Posterior cingulate gyrus (tissue), 11 donors: ENCODE data around the gene CRYBB2.
"Not testable (repeated sequence)": the region's sequence is repeated elsewhere in the genome, so short reads cannot be mapped to it uniquely, and the experiment has no call there.

Experiments used
- DNase-seq, 10 donors: peaks; one replicate each; pipeline versions ENCODE4 v3.0.0 to v3.0.0-alpha.2; 2020 to 2021; ENCODE audit warnings: mixed read lengths in 3 of 10
- intact Hi-C: fragments of 100-400 bp; cut with DNase I; formaldehyde crosslinking; loops from one replicate; pipeline ENCODE4 v1.15.1; 2023

Gene CRYBB2, protein sequence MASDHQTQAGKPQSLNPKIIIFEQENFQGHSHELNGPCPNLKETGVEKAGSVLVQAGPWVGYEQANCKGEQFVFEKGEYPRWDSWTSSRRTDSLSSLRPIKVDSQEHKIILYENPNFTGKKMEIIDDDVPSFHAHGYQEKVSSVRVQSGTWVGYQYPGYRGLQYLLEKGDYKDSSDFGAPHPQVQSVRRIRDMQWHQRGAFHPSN

DNA sequence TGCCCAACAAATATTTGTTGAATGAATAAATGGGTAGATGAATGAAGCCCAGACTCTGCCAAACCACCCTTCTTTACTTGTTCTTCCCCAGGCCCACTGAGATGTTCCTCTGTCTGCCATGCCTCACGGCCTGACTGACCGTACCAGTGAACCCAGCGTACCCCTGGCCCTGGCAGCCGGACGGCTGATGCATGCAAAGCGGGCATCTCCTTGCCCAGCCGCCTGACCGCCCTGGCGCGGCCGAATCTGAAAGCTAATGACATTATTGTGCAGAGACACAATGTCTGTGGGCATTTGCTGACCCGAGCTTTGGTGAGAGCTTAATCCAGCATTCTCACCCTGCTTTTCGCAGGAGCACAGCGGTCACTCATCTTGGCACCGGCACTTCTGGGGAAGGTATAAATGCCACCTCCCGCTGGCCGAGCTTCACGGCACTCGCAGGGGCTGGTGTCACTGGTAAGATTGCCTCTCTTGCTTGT is at the start of gene CRYBB2:
TSS of gene CRYBB2 (plus strand) at position 429 of the 479 bp plus-strand sequence. CDS start 1,791 bp downstream, outside the sequence.
- peak in 2 of 10 donors; percentile 11 to 82 for DNase-seq
- intact Hi-C loops = no loop called here

DNA sequence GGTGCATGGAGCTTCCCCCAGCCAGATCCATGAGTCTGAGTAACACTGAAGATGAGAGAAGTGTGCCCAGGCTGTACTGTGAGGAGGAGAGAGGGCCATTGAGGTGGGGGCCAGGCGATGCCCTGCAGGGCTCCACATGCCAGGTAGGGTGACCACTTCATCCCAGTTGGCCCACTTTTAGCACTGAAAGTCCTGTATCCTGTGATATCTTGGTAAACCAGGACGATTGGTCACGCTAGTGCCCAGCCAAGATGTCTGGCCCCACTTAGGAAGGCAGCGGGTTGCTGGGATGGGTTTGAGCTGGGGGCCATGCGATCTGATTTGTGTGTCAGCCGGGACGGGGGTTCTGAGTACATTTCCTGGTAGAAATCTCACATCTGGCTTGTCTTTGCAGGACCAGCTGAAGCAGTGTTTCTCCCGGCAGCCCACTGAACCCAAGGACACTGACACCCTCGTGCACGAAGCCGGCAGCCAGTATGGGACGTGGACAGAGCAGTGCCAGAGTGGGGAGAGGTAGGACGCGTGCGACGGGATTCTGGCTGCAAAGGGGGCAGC is 48.9 kb upstream of the CRYBB2 start:
- DNase-seq = no peak
- intact Hi-C loops = no loop called here

DNA sequence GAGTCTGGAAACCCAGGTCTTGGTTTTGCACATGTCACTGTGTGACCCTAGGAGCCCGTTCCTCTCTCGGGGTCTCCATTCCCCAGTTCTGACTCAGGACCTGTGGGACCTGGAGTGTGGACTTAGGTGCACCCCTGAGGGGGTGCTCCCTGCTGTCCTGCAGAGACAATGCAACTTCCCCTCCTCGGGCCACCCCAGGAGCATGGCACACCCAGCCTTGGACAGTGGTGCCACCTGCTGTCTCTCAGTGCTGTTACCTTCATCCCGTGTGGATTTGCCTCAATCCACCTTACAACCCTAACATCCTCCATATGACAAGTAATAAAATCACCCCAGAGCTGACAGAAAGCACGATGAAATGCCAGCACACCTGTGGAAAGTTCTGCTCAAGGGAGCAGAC is 47.3 kb upstream of the CRYBB2 start:
- DNase-seq = peak in 1 of 10 donors; percentile 76

DNA sequence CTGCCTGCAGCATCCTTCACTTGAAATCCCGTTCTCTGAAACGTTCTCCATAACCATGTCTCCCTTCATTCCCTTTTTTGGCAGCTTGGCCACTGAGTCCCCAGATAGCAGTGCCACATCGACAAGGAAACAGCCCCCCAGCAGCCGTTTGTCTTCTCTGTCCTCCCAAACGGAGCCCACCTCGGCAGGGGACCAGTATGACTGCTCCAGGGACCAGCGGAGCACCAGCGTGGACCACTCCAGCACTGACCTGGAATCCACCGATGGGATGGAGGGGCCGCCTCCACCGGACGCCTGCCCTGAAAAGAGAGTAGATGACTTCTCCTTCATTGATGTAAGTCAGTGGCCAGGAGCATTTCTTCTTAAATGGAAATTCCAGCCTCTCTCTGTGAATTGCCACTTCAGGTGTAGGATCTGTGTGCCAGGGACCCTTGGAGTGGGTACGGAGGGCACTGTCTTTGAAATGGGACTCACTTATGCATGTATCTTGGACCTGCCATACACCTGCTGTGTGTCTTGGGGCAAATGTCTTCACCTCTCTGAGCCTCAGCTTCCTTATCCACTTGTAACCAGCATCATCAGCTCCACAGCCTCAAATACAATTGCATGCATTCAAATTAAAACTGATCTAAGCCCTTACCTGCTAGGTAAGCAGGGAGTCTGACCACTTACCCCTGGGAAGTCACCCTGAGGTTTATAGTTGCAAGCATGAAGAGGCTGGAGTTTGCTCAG is 45.1 kb upstream of the CRYBB2 start:
- intact Hi-C loops = no loop called here
- DNase-seq = peak in 1 of 10 donors; percentile 59

More for the DNA sequence above, 47.3 kb upstream of the CRYBB2 start:
- intact Hi-C loops = no loop called here

DNA sequence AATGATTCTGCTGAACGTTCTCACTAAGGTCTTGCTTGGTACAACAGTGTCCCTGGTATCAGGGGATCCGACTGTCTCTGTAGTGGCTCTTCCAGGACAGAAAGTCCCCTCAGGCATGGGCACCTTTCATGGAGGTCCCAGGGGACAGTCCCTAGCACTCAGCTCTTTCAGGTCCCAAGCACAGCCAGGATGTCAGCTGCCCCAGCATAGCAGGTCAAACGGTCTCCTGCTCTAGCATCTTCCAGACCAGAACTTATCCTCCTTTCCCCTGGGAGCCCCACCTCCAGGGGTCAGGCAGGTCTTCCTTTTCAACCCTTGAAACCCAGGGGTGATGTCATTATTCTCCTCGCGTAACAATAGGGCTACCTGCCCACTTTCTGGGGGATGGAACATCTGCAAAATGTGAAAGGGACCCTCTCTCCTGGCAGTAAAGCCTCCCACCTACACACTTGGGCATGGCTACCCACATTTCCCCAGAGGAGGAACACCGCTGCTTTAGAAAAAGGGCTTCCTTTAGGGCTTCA is 44.5 kb upstream of the CRYBB2 start:
- intact Hi-C loops = no loop called here
- DNase-seq = peak in 1 of 10 donors; percentile 72

DNA sequence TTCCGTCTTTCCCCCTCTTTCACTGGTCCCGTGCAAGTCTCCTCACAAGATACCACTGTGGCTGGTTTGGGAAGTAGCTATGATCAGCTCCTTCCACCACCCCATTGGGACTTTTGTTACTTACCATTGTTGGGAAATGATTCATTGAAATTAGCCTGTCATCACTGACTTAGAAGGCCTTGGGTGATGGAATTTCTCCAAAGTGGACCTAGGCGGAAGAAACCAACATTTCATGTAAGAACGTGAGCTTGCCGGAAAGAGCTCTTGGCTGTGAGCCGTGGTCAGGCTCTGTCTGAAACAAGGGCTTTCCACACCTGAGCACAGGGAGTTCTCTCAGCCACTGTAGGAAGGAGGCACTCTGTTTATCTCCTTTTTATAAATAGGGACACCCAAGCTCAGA is 43.3 kb upstream of the CRYBB2 start:
- no peak for DNase-seq
- intact Hi-C loops = no loop called here

DNA sequence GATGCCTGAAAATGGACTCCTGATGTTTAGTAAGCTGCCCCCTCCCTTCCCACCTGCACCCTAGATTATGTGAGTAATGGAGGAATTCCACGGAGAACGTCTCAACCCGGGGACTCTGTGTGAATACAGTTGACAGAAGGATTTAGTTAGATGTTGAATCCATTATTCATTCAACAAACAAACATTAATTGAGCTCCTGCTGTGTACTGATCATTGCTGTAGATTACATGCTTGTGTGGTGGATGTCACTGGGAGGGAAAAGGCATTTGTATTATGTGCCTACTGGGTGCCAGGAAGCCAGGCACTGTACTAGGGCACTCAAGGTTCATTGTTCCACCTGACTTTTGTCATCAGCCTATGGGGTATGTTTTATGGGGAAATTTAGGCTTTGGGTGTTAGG is 42.6 kb upstream of the CRYBB2 start:
- intact Hi-C loops = no loop called here
- no peak for DNase-seq

DNA sequence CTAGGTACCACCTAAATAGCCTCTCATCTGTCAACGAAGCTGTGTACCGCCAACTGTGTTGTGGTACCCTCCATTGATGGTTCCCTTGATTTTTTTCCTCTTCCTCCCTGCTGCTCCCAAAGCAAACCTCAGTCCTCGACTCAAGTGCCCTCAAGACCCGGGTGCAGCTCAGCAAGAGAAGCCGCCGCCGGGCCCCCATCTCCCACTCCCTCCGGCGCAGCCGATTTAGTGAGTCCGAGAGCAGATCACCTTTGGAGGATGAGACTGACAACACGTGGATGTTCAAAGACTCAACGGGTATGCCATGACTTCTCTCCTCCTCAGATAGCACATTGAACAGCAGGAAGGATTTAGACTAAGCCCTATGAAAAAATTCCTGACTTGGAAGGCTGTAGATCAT is 42.2 kb upstream of the CRYBB2 start:
- intact Hi-C loops = no loop called here
- DNase-seq = no peak

DNA sequence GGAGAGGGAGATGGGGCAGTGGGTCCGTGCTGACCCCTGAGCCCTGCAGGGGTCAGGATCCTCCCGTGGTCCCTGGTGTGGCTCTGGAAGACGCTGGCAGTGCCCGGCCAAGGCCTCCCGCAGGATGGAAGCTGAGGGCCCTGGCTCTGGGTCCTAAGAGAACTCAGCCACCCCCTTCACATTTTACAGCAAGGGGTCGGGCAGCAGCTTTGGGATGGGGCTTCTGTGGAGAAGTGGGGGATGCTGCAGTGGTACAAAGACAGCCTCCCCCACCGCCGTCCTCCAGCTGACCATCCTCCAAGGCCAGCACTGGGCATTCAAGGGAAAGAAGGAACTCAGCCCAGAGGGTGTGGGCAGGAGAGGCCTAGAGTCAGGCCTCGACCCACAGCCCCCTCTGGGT is 41.5 kb upstream of the CRYBB2 start:
- DNase-seq = peak in 1 of 10 donors; percentile 69
- intact Hi-C loops = no loop called here

DNA sequence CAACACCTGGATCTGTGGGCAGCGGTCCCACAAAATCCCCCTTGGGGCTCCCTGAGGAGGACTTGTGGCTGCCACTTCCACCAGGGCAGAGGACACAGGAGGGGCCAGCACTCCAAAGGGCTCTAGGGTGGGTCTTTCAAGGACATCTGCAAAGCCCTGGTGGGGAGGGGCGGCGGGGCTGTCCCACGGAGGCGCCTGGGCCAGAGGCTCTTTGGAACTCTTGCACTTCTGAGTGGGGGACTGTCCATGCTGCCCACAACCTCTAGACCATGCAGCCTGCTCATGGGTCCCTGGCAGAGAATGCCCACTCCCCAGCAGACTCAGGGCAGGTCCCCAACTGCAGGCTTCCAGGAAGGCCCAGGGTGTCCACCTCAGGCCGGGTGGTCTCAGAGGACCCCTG is 41.1 kb upstream of the CRYBB2 start:
- peak in 1 of 10 donors; percentile 73 for DNase-seq
- intact Hi-C loops = not testable (repeated sequence)

DNA sequence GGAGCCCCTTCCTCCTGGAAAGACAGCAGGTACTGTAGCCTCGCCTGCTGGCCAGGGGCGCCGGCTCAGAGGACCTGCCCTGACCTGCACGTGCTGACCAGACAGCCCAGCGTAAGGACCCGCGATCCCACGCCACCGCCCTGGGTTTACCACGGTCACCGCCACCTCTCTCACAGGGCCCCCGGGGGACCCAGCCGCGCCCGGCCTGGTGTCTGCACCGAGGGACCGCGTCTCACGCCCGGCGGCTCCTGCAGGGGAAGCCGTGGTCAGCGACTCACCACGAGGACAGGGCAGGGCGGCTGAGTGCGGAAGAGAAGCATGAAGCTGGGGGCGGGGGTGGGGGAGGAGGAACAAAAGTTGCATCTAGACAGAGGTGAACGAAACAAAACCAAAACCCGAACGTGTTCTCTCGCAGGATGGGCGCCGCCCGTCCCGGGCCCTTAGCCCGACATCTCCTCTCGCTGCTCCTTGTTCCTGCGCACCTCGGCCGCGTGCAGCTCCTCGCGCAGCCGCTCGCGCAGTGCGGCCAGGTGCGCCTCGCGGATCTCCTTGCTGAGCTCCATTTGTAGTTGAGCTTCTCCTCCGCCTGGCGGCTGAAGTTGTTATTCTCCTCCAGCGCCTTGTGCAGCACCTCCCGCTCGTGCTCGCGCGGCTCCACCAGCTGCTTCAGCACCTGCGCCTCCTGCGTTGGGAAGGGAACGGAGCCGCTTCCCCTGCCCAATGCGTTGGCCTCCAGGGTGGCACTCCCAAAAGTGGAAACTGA is 40.4 kb upstream of the CRYBB2 start:
- intact Hi-C loops = not testable (repeated sequence)
- peak in 1 of 10 donors; percentile 80 for DNase-seq

DNA sequence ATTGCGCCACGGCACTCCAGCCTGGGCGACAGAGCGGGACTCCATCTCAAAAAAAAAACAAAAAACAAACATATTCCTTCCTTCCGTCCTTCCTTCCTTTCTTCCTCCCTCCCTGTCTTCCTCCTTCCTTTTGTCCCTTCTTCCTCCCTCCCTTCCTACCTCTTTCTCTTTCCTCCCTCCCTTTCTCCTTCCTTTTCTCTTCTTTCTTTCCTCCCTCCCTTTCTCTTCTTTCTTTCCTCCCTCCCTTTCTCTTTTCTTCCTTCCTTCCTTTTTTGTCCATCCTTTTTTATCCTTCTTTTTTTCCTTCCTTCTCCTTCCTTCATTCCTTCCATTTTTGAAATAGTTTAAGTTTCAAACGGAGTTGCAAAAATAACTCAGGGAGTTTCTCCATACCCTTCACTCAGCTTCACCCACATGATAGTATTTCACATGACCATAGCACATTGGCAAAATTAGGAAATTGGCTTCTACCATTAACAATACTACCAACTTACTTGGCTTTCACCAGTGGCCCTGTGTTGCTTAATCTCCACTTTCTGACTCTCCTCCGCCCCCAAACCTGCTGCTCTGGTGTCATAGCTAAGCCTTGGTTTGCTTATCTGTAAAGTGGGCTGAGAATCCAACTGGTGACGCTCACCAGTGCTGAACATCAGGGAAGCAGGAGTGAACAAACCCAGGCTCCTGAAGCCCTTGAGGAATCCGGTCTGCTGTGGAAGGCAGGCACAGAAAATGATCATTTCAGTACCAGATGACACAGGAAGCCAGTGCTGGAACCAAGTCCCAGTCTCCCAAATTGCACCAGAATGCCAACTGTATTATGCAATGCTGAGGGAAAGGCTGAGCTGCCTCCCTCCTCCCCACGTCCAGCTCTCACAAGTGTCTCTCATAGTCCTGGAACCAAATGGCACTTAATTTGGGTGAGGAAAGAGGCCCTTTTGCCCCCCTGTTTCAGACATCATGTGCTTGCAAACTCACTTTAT is 37.0 kb upstream of the CRYBB2 start:
- intact Hi-C loops = no loop called here
- peak in 2 of 10 donors; percentile 27 to 81 for DNase-seq

DNA sequence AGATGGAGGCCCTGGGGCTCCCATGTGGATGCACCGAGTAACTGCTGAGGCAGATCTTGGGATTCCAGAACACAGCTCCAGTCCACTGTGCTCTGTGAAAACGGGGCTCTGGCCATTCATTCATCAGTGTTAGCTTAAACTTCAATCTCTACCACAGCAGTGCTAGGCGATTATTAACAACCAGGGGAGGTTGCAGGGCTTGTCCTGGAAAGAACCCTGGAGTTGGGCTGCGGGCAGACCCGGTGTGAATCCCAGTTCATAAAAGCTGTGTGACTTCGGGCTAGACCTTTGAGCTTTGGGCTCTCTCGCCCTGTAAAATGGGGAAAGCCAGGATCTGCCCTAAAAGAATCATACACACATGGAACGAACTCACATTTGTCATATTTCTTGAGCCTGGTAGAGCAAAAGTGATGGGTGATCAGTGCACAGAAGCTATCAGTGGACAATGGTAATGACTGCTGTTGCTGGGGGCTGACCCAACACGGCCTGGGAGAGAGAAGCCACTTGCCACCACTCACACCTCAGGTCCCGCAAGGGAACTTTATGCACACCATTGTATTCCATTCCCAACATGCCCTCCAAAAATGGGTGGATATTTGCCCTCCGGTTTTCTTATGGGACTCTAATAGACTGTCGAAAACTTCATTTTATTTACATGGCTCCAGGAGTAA is 35.4 kb upstream of the CRYBB2 start:
- DNase-seq = no peak
- intact Hi-C loops = no loop called here

DNA sequence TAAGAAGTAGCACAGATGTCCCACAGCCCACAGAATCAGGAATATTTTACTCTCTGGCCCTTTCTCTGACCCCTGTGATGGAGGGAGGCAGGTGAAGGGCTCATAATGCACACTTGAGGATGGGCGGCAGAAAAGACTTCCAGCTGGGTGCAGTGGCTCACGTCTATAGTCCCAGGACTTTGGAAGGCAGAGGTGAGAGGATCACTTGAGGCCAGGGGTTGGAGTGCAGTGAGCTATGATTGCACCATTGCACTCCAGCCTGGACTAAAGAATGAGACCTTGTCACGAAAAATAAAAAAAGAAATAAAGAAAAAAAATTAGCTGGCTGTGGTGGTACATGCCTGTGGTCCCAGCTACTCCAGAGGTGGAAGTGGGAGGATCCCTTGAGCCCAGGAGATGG is 33.3 kb upstream of the CRYBB2 start:
- intact Hi-C loops = no loop called here
- DNase-seq = no peak

DNA sequence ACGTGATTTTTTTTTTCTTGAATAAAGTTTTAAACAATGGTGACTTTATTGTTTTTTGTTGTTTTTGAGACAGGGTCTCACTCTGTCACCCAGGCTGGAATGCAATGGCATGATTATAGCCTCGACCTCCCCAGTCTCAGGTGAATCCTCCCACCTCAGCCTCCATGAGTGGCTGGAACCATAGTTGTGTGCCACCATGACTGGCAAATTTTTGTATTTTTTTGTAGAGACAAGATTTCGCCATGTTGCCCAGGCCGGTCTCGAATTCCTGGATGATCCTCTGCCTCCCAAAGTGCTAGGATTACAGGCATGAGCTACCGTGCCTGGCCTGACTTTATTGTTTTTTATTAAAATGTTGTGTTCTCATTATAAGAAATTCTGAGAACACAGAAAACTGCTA is 32.0 kb upstream of the CRYBB2 start:
- DNase-seq = peak in 1 of 10 donors; percentile 18
- intact Hi-C loops = no loop called here

DNA sequence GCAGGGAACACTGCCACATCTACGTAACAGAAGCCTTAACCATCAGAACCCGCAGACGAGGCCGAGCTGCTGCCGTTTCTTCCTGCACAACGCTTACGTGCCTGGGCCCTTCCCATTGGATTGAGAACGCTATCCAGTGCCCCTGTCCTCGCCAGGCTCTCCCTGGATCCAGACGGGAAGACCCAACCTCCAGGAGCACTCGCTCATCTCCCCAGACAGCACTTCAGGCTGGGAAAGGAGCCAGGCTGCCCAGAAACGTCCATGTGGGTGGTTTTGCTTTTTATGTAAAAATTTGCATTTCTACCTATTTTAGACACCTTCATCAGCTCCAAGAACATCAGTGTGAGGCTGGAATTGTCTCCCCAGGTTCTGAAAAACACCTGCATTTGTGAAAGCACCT is 27.0 kb upstream of the CRYBB2 start:
- peak in 7 of 10 donors; percentile 32 to 91 (median 51) for DNase-seq
- intact Hi-C loops = no loop called here

DNA sequence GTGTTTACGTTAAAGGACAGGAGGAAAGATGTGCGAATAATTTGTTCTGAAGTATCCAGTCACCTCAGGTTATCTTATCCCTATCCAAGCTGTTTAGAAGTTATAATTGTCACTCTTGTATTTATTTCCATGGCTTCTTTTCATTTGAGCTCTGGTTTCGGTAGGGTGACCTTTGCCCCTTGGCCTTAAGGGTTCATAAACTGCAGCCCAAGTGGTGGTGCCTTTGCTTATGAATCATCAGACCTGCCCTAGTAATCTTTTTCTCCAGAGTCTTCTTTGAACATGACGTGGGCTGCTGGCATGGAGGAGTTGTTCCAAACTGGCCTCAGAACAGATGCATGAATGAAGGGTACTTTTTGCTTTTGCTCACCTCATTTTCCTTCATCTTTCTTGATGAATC is 26.3 kb upstream of the CRYBB2 start:
- DNase-seq = no peak
- intact Hi-C loops = no loop called here

DNA sequence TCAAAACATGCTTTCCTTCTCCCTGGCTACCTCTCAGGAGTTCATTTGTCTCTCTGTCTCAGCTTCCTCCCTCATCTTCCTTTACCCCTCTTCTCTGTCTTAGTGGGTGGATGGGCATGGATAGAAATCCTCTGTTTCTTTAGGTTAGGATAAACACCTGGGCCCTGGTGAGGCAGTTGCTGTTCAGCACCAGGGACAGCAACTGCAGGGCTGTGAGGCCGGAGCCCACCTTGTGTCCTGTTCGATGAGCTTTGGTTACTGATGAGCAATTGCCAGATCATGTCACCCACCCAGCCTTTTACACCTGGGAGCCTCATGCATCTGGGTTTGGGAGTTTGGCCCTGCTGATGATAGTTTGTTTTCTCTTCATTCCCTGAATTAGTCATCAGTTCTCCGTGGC is 25.9 kb upstream of the CRYBB2 start:
- intact Hi-C loops = no loop called here
- no peak for DNase-seq

DNA sequence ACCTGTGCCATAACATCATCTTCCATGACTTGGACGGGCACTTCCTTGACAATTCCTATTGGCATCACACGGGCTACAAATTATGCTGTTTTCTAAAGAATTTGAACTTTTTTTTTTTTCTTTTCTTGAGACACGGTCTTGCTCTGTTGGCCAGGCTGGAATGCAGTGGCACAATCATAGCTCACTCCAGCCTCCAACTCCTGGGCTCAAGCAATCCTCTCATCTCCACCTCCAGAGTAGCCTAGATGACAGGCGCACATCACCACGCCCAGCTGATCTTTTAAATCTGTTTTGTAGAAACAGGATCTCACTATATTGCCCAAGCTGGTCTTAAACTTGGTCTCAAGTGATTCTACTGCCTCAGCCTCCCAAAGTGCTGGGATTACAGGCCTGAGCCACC is 23.1 kb upstream of the CRYBB2 start:
- intact Hi-C loops = no loop called here
- DNase-seq = peak in 1 of 10 donors; percentile 20
